HepG2 (cell line): ENCODE results near the gene RPL3. TPM values are rescaled to one million over a fixed set of nuclear protein-coding genes. Genes with fewer than 3 reads are reported as not detected.

ENCODE experiments used
- ATAC-seq: fragments of 200-7000 bp; cut with Tn5 transposase; 3 replicates; pipeline ENCODE4 v1.9.1; 2020; ENCODE audit warnings: mild to moderate bottlenecking, moderate library complexity
- BruUV-seq: library from RNA; stranded (reverse); fragments of 400-500 nt; replicated peaks from 2 replicates; lab custom pipeline; 2021; lab: Mats Ljungman, UMichigan
- CTCF ChIA-PET: fragments of 300-600 bp; formaldehyde crosslinking; extraction: SDS; loops from one replicate; lab custom pipeline; 2021; ENCODE audit warnings: low total read pairs, inconsistent platforms, low intra/inter-chr PET ratio; lab: Yijun Ruan, JAX
- POLR2A ChIA-PET: fragments of 350-600 bp; sonication (Branson Sonifier 250); formaldehyde crosslinking; loops from one replicate; lab custom pipeline; 2020; ENCODE audit warnings: antibody characterized with exemption, inconsistent platforms; lab: Yijun Ruan, JAX
- DNase-seq: peaks from one replicate; pipeline ENCODE4 v3.0.0-alpha.2; 2015; ENCODE audit warnings: low spot score
- FAIRE-seq: peaks from 3 replicates; lab custom pipeline; 2011; peaks lifted over from hg19 to GRCh38; lab: Jason Lieb, UNC
- H2AFZ ChIP-seq: one replicate; pipeline ENCODE4 v1.6.1; 2011; ENCODE audit warnings: low read length, inconsistent platforms
- H3K27ac ChIP-seq: fragments of 300-600 bp; 3 replicates; pipeline ENCODE4 v1.8.0; 2011; ENCODE audit warnings: mixed run types, mild to moderate bottlenecking, mixed read lengths, low read length, inconsistent platforms; ENCODE audit not compliant: insufficient read depth; ENCODE audit errors: extremely low read length
- H3K27me3 ChIP-seq, 2 experiments: fragments of 200-600 bp in 1 of 2; 2 replicates in 1 of 2; 3 replicates in 1 of 2; pipeline versions ENCODE4 v1.6.0 to v1.8.0; 2011; ENCODE audit warnings: low read length in 2 of 2, mild to moderate bottlenecking in 2 of 2, moderate library complexity in 2 of 2, inconsistent platforms in 1 of 2; ENCODE audit not compliant: insufficient read depth in 2 of 2, control insufficient read depth in 1 of 2
- H3K36me3 ChIP-seq, 2 experiments: fragments of 200-600 bp in 1 of 2; replicated peaks in 1 of 2; 2 replicates in 1 of 2; 3 replicates in 1 of 2; pipeline versions ENCODE4 v1.5.1 to v1.8.0; 2011; ENCODE audit warnings: low read length in 2 of 2, inconsistent platforms in 1 of 2; ENCODE audit not compliant: insufficient read depth in 2 of 2, control insufficient read depth in 1 of 2
- H3K4me1 ChIP-seq: 2 replicates; pipeline ENCODE4 v1.5.1; 2012; ENCODE audit warnings: low read length, inconsistent platforms; ENCODE audit not compliant: insufficient read depth
- H3K4me2 ChIP-seq: 2 replicates; pipeline ENCODE4 v1.6.0; 2011; ENCODE audit warnings: low read depth, low read length, inconsistent platforms
- H3K4me3 ChIP-seq, 3 experiments: fragments of 200-600 bp in 1 of 3; sonication (generic), shearing (Covaris generic) in 1 of 3; replicated peaks in 1 of 3; 2 replicates each; pipeline ENCODE4 v1.5.1; 2011 to 2016; ENCODE audit warnings: low read length in 3 of 3, inconsistent platforms in 2 of 3, low read depth in 2 of 3, mild to moderate bottlenecking in 2 of 3, control low read depth in 1 of 3, mixed read lengths in 1 of 3; ENCODE audit not compliant: insufficient read depth in 1 of 3
- H3K79me2 ChIP-seq: one replicate; pipeline ENCODE4 v1.6.1; 2011; ENCODE audit warnings: low read length, inconsistent platforms; ENCODE audit not compliant: insufficient read depth
- H3K9ac ChIP-seq: 2 replicates; pipeline ENCODE4 v1.6.0; 2011; ENCODE audit warnings: mild to moderate bottlenecking, low read depth, low read length, inconsistent platforms; ENCODE audit not compliant: insufficient read depth
- H3K9me3 ChIP-seq: 2 replicates; pipeline ENCODE4 v1.5.1; 2012; ENCODE audit warnings: mild to moderate bottlenecking, low read length
- H4K20me1 ChIP-seq: 2 replicates; pipeline ENCODE4 v1.6.0; 2011; ENCODE audit warnings: inconsistent platforms, mild to moderate bottlenecking, low read length, moderate library complexity; ENCODE audit not compliant: insufficient read depth
- CBX5 ChIP-seq: sonication (generic); formaldehyde crosslinking; IDR thresholded peaks from 2 replicates; pipeline ENCODE4 v1.4.0; 2020; ENCODE audit warnings: missing genetic modification reagents, borderline replicate concordance
- CREM ChIP-seq, 2 experiments: sonication (generic) in 1 of 2; formaldehyde crosslinking in 1 of 2; IDR thresholded peaks; 2 replicates each; pipeline versions ENCODE4 v1.4.0 to v1.6.1; 2016 to 2020; ENCODE audit warnings: antibody characterized with exemption in 1 of 2, mild to moderate bottlenecking in 1 of 2, missing genetic modification reagents in 1 of 2
- HMG20A ChIP-seq: IDR thresholded peaks from 2 replicates; pipeline ENCODE4 v1.6.1; 2016; ENCODE audit warnings: borderline replicate concordance
- HNRNPLL ChIP-seq: fragments of 200-400 bp; formaldehyde crosslinking; IDR thresholded peaks from 2 replicates; pipeline ENCODE4 v1.6.1; 2017; ENCODE audit warnings: mild to moderate bottlenecking, low read depth, low read length; ENCODE audit not compliant: poor library complexity, severe bottlenecking
- PAXIP1 ChIP-seq: sonication (generic); formaldehyde crosslinking; conservative IDR thresholded peaks from 2 replicates; pipeline ENCODE4 v1.4.0; 2020; ENCODE audit warnings: mild to moderate bottlenecking, missing genetic modification reagents, moderate library complexity
- RXRB ChIP-seq: IDR thresholded peaks from 2 replicates; pipeline ENCODE4 v1.6.1; 2016; ENCODE audit warnings: borderline replicate concordance, missing genetic modification reagents, missing compliant biosample characterization
- SALL1 ChIP-seq: sonication (generic); formaldehyde crosslinking; IDR thresholded peaks from 2 replicates; pipeline ENCODE4 v1.8.0; 2022; ENCODE audit warnings: mild to moderate bottlenecking, missing genetic modification reagents
- SP4 ChIP-seq: sonication (generic); formaldehyde crosslinking; IDR thresholded peaks from 2 replicates; pipeline ENCODE4 v1.8.1; 2023; ENCODE audit warnings: mild to moderate bottlenecking, missing genetic modification reagents
- ZBTB40 ChIP-seq, 2 experiments: fragments of 450-650 bp in 1 of 2; sonication (generic) in 1 of 2; formaldehyde crosslinking in 1 of 2; IDR thresholded peaks; 2 replicates each; pipeline versions ENCODE4 v1.6.1 to v1.8.0; 2016 to 2022; ENCODE audit warnings: antibody characterized with exemption in 1 of 2, mild to moderate bottlenecking in 1 of 2, missing genetic modification reagents in 1 of 2
- WGBS: methylation state at CpG from one replicate; pipeline ENCODE4 v1.1.6; 2017; ENCODE audit warnings: low lambda C conversion rate; 5-methylcytosine and 5-hydroxymethylcytosine counted together
- in situ Hi-C: cut with HindIII; loops from 2 replicates; pipeline ENCODE4 v1.10.0; 2017; ENCODE audit warnings: low pct_unique_long_range_greater_than_20kb; ENCODE audit not compliant: extremely low pct_ligation_motif_present
- intact Hi-C: fragments of 100-400 bp; cut with micrococcal nuclease; formaldehyde crosslinking; loops from one replicate; pipeline ENCODE4 v1.10.0; 2022; ENCODE audit not compliant: unreplicated experiment
- polyA plus RNA-seq, 8 experiments: library from polyadenylated mRNA; depleted of rRNA in 3 of 8; stranded (reverse) in 7 of 8; unstranded in 1 of 8; fragments of >200 nt; fragmentation: Illumina TruSeq in 4 of 8; extraction: Trizol in 4 of 8; gene quantifications; 2 replicates each; pipeline versions ENCODE4 v1.2.1 to v1.2.3, GENCODE V29; 2011 to 2016; ENCODE audit warnings: low read depth in 4 of 8, missing spikeins in 1 of 8, mixed read lengths in 1 of 8; ENCODE audit not compliant: insufficient read depth in 1 of 8
- total RNA-seq, 5 experiments: library from RNA; depleted of rRNA; stranded (reverse); fragments of >200 nt; fragmentation: Illumina TruSeq; extraction: Trizol; gene quantifications; 2 replicates each; pipeline ENCODE4 v1.2.3, GENCODE V29; 2016; ENCODE audit warnings: low read depth in 1 of 5

RPL3 gene
- total and polyA plus RNA-seq, 2 of the 13 experiments (the other 11 are each of a cell fraction or from before 2014, with no cell fraction given), result 1,051 to 3,279 TPM

GRCh38 chr22:39266398-39267030 is 52.9 kb downstream of the RPL3 start:
- Histone ChIP-seq H3K4me3 (peak overlapping the region in 2 of 3 experiments; percentile 16 to 49; a peak in 2 of 6 replicates), H3K9ac (peak overlapping the region; percentile 6; the same call in 1 of the 2 replicates), H3K4me1 (peaks cover 64% of the 10 kb centered on the region), H3K79me2 (no peaks in the 10 kb centered on the region), H3K4me2 (peak overlapping the region; percentile 75), H3K9me3 (no peaks in the 10 kb centered on the region; the same call in none of the 2 replicates), H3K36me3 (no peaks in the 10 kb centered on the region), H3K27ac (peak overlapping the region; percentile 36), H4K20me1 (no peaks in the 10 kb centered on the region), H3K27me3 (peaks cover 0 to 10% of the 10 kb centered on the region in 2 experiments; a peak in 2 of 5 replicates), H2AFZ (no peak overlapping the region)
- peak; percentile 76 for DNase-seq
- ATAC-seq, result peak; percentile 85
- ChIA-PET CTCF (no interaction called here), POLR2A (interaction anchor here (0.6 kb wide), 1 partner anchor 25 kb away, joined by 3 read pairs; no protein-coding TSS in a partner anchor)
- intact Hi-C loops (loop anchor here (5.0 kb wide), 1 partner anchor 36 kb away; no protein-coding TSS in a partner anchor), in situ Hi-C loops (no loop called here)
- no TSS peak for BruUV-seq
- FAIRE-seq, result peak; percentile 47
- 1% methylated on average over 11 of the region's 12 CpGs for WGBS
- TF ChIP-seq CREM (IDR thresholded peaks at IDR 0.05) (0 out of 2 replicates have a peak, but pooled peaks have one; percentile 20), CREM (CRISPR knock-in tag; IDR thresholded peaks at IDR 0.05) (no peak), ZBTB40 (IDR thresholded peaks at IDR 0.05) (no peak), ZBTB40 (CRISPR knock-in tag; IDR thresholded peaks at IDR 0.05) (0 out of 2 replicates have a peak, but pooled peaks have one; percentile 26), PAXIP1 (CRISPR knock-in tag) (peak; percentile 49), RXRB (peak; percentile 28; the same call in 1 of the 2 replicates), SALL1 (peak; percentile 42), HNRNPLL (no peak), SP4 (CRISPR knock-in tag) (peak; percentile 45; the same call in 1 of the 2 replicates), HMG20A (CRISPR knock-in tag) (peak; percentile 34; the same call in 1 of the 2 replicates), CBX5 (no peak; the same call in 1 of the 2 replicates)
